Measurements from ENCODE around the gene MOSPD3. TPM values are rescaled to one million over a fixed set of nuclear protein-coding genes. Genes with fewer than 3 reads are reported as not detected.

The MOSPD3 gene
- total RNA-seq, 1 experiment from 2014 or later = 9.7 TPM

DNA sequence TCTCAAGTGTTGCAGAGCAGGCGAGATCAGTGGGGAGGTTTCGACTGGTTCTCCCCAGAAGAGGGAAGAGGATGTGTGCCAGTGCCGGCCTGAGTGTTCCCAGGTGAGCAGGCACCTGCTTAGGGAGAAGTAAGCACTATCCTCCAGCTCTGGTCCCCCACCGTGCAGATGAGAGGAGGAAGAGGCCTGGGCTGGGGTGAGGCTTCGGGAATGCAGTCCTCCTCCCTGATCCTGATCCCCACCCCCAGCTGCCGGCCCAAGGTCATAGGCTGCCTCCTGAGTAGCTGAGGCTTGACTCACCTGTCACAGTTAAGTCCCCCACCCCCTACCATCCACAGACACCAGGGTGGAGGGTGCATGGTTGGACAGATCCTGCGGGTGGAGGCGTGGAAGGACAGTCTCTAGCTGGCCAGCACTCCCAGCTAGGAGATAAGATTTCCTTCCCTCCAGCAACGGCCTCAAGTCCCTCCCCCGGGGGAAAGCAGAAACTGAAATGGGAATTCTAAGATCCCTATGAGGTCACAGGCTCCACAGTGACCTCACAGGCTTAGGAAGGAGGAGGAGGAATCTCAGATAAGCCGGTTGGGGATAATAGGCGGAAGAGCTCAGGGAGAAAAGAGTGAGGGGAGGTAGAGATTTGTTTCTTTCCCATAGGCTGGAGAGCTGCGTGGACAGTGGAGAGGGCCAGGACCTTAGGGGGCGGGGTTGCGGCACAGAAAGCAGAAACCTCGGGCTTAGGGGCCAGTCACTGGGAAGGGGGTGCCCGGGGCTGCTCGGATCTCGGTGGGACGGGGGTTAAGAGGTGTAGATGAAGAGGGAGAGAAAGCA lies 27.4 kb upstream of the MOSPD3 start:
- peak overlapping the region; percentile 97 for H3K9ac ChIP-seq (ENCODE audit: low read length)
- H3K4me1 ChIP-seq (ENCODE audit: low read length) = peaks cover 32% of the 10 kb centered on the region
- peak overlapping the region; percentile 95 for H3K4me3 ChIP-seq (ENCODE audit: low read length)
- H3K9me2 ChIP-seq (replicated peaks; ENCODE audit: insufficient read depth, low read length) = no peaks in the 10 kb centered on the region
- H3K36me3 ChIP-seq (ENCODE audit: insufficient read depth, low read length) = no peaks in the 10 kb centered on the region
- no peaks in the 10 kb centered on the region for H3K9me3 ChIP-seq (ENCODE audit: low read length)
- H4K20me1 ChIP-seq (ENCODE audit: insufficient read depth, low read depth, low read length) = no peaks in the 10 kb centered on the region; the same call in 1 of the 2 replicates
- no peak overlapping the region for H2AFZ ChIP-seq (ENCODE audit: low read length)
- DNase-seq = peak; percentile 56
- peak overlapping the region; percentile 97 for H3K4me2 ChIP-seq (ENCODE audit: low read depth, low read length, poor library complexity, severe bottlenecking)
- H3K27ac ChIP-seq (ENCODE audit: low read length) = peak overlapping the region; percentile 89
- peaks cover 21% of the 10 kb centered on the region for H3K79me2 ChIP-seq (ENCODE audit: low read length)
- H3K27me3 ChIP-seq (ENCODE audit: low read length) = no peaks in the 10 kb centered on the region

DNA sequence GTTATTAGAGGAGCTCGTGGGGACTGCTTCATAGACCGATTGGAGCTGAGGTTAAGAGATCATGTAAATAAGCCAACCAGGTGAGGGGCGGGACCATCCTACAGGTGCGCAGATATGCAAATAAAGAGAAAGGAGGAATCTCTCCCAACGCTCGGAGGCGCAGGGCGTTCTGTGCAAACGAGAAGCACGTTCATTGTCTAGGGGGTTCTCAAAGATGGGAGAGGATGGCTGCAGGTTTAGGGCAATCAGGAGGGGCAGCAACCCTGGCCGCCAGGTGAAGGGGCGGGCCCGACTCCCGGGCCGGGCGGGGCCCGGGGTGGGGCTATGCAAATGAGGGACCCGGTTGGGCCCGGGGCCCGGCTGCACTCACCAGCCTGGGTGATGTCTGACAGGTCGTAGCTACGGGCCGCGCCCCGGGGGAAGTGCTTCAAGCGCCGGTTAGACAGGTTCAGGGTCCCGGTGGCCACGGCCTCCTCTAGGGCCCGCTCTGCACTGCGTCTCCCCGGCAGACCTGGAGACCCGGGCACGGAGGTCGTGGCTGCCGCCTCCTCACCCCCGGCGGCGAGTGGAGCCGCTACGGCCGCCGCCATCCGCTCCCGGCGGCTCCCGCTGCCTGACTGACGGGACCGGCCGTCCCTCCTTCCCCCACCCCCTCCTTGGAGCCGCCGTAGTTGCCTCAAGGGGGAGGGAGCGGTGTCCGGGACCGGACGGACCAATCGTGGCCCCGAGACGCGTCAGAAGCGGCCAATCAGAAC lies 26.7 kb upstream of the MOSPD3 start, which contains the start of gene LRCH4:
TSS of gene LRCH4 (minus strand) at position 619 of the 755 bp plus-strand sequence. CDS start at position 590, 29 bp downstream.
- DNase-seq = peak; percentile 77
- H2AFZ ChIP-seq (ENCODE audit: low read length) = peak within 1 kb of the TSS; percentile 84
- no peaks in the 10 kb centered on the region; the same call in 1 of the 2 replicates for H4K20me1 ChIP-seq (ENCODE audit: insufficient read depth, low read depth, low read length)
- peaks cover 21% of the 10 kb centered on the region for H3K79me2 ChIP-seq (ENCODE audit: low read length)
- peak within 1 kb of the TSS; percentile 97 for H3K9ac ChIP-seq (ENCODE audit: low read length)
- peaks cover 32% of the 10 kb centered on the region for H3K4me1 ChIP-seq (ENCODE audit: low read length)
- H3K27ac ChIP-seq (ENCODE audit: low read length) = peak within 1 kb of the TSS; percentile 89
- no peaks in the 10 kb centered on the region for H3K27me3 ChIP-seq (ENCODE audit: low read length)
- peak within 1 kb of the TSS; percentile 97 for H3K4me2 ChIP-seq (ENCODE audit: low read depth, low read length, poor library complexity, severe bottlenecking)
- H3K9me3 ChIP-seq (ENCODE audit: low read length) = no peaks in the 10 kb centered on the region
- no peaks in the 10 kb centered on the region for H3K36me3 ChIP-seq (ENCODE audit: insufficient read depth, low read length)
- H3K4me3 ChIP-seq (ENCODE audit: low read length) = peak within 1 kb of the TSS; percentile 95
- no peaks in the 10 kb centered on the region for H3K9me2 ChIP-seq (replicated peaks; ENCODE audit: insufficient read depth, low read length)

DNA sequence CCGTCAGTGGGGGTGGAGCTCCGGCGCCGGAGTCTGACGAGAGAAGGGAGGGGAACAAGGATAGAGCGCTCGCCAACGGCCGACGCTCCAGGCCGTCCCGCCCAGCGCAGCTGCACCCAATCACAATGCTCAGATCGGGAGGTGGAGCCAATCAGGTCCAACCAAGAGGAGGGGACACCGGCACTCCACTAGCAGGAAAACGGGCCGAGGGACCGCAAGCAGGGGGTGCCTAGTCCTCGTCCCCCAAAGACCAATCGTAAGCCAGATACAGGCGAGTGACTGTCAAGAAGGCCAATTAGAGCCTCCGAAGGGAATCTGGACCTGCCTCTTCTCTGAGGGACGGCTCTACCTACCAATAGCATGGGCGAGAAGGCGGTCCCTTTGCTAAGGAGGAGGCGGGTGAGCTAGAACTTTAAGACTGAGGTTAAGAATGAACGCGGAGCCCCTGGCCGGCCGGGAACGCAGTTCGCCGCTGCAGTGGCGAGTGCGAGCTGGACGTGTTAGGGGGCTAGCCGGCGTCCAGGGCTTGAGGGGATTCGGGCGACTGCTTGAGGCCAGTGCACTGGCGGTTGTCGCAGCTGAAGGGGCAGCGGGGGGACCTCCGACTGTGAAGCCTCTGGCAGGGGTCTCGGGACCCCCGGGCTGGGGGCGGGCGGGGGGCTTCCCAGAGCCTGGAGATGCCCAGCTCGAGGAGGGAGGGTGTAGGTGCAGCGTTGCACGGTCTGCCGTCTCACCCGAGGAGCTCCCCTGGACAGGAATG lies 25.9 kb upstream of the MOSPD3 start, which contains the start of gene FBXO24:
TSS of gene FBXO24 (plus strand) at position 63 of the 760 bp plus-strand sequence. CDS start at position 361, 298 bp downstream.
- peaks cover 21% of the 10 kb centered on the region for H3K79me2 ChIP-seq (ENCODE audit: low read length)
- H3K27me3 ChIP-seq (ENCODE audit: low read length) = no peaks in the 10 kb centered on the region
- H3K4me1 ChIP-seq (ENCODE audit: low read length) = peaks cover 32% of the 10 kb centered on the region
- no peaks in the 10 kb centered on the region for H3K36me3 ChIP-seq (ENCODE audit: insufficient read depth, low read length)
- no peaks in the 10 kb centered on the region for H3K9me2 ChIP-seq (replicated peaks; ENCODE audit: insufficient read depth, low read length)
- H4K20me1 ChIP-seq (ENCODE audit: insufficient read depth, low read depth, low read length) = no peaks in the 10 kb centered on the region; the same call in 1 of the 2 replicates
- peak within 1 kb of the TSS; percentile 97 for H3K4me2 ChIP-seq (ENCODE audit: low read depth, low read length, poor library complexity, severe bottlenecking)
- peak; percentile 100 for DNase-seq
- H3K9ac ChIP-seq (ENCODE audit: low read length) = peak within 1 kb of the TSS; percentile 97
- H3K4me3 ChIP-seq (ENCODE audit: low read length) = peak within 1 kb of the TSS; percentile 95
- H3K27ac ChIP-seq (ENCODE audit: low read length) = peak within 1 kb of the TSS; percentile 89
- H2AFZ ChIP-seq (ENCODE audit: low read length) = peak within 1 kb of the TSS; percentile 84
- H3K9me3 ChIP-seq (ENCODE audit: low read length) = no peaks in the 10 kb centered on the region

DNA sequence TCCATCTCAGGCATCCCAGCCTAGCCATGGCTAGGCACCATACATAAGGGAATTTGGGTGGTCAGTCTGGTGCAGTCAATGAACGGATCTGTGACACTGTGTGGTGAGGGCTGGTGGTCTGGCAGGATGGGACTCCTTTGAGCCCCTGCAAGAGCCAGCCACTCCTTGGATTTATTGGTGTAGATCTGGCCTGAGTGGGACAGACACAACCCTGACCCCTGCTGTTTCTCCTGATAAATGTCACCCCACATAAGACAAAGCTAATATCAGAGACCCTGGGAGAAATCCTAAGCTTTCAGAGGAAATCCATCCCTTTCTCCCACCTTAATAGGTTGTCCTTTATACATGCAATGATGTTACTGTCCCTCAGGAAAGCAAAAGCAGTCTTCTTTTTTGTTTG lies 23.9 kb upstream of the MOSPD3 start:
- H3K4me3 ChIP-seq (ENCODE audit: low read length) = no peak overlapping the region
- H3K36me3 ChIP-seq (ENCODE audit: insufficient read depth, low read length) = no peaks in the 10 kb centered on the region
- no peaks in the 10 kb centered on the region for H3K27me3 ChIP-seq (ENCODE audit: low read length)
- H3K27ac ChIP-seq (ENCODE audit: low read length) = no peak overlapping the region
- H3K9me2 ChIP-seq (replicated peaks; ENCODE audit: insufficient read depth, low read length) = no peaks in the 10 kb centered on the region
- no peaks in the 10 kb centered on the region; the same call in 1 of the 2 replicates for H4K20me1 ChIP-seq (ENCODE audit: insufficient read depth, low read depth, low read length)
- DNase-seq = no peak
- H3K9me3 ChIP-seq (ENCODE audit: low read length) = no peaks in the 10 kb centered on the region
- H3K9ac ChIP-seq (ENCODE audit: low read length) = no peak overlapping the region
- no peak overlapping the region for H2AFZ ChIP-seq (ENCODE audit: low read length)
- peaks cover 15% of the 10 kb centered on the region for H3K79me2 ChIP-seq (ENCODE audit: low read length)
- H3K4me1 ChIP-seq (ENCODE audit: low read length) = peaks cover 26% of the 10 kb centered on the region
- H3K4me2 ChIP-seq (ENCODE audit: low read depth, low read length, poor library complexity, severe bottlenecking) = no peak overlapping the region

DNA sequence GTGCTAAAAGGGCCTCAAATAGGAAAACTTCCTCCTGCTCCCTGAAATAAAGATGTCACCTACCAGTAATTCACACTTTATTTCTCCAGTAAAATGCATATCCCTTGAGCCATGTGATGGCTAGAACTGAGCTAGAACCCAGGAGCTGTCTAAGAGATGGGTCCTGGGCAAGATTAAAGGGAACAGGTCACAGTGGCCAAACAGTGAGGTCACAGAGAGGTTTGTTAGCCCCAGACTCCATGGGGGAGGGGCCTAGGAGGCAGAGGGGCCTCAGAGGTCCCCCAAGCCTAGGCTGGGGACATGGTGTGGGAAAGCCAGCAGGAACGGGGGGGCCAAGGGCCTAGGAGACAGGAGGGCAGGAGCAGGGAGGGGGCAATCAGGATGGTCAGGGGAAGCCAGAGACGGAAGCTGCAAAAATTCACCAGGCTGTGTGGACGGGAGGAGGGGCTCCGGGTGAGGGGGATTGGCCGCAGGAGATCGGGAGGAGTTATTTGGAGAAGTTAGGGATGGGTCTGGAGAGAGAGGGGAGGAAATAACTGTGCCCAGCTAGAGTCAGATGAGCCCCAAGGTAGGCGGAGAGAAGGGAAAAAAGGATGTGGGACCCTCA lies 22.9 kb upstream of the MOSPD3 start:
- Histone ChIP-seq H3K27me3 (ENCODE audit: low read length) (no peaks in the 10 kb centered on the region), H3K4me1 (ENCODE audit: low read length) (peaks cover 16% of the 10 kb centered on the region), H3K79me2 (ENCODE audit: low read length) (peaks cover 12% of the 10 kb centered on the region), H2AFZ (ENCODE audit: low read length) (no peak overlapping the region), H3K9ac (ENCODE audit: low read length) (no peak overlapping the region), H3K4me3 (ENCODE audit: low read length) (no peak overlapping the region), H4K20me1 (ENCODE audit: insufficient read depth, low read depth, low read length) (no peaks in the 10 kb centered on the region; the same call in 1 of the 2 replicates), H3K4me2 (ENCODE audit: low read depth, low read length, poor library complexity, severe bottlenecking) (no peak overlapping the region), H3K36me3 (ENCODE audit: insufficient read depth, low read length) (no peaks in the 10 kb centered on the region), H3K9me2 (replicated peaks; ENCODE audit: insufficient read depth, low read length) (no peaks in the 10 kb centered on the region), H3K27ac (ENCODE audit: low read length) (no peak overlapping the region), H3K9me3 (ENCODE audit: low read length) (no peaks in the 10 kb centered on the region)
- DNase-seq = no peak

DNA sequence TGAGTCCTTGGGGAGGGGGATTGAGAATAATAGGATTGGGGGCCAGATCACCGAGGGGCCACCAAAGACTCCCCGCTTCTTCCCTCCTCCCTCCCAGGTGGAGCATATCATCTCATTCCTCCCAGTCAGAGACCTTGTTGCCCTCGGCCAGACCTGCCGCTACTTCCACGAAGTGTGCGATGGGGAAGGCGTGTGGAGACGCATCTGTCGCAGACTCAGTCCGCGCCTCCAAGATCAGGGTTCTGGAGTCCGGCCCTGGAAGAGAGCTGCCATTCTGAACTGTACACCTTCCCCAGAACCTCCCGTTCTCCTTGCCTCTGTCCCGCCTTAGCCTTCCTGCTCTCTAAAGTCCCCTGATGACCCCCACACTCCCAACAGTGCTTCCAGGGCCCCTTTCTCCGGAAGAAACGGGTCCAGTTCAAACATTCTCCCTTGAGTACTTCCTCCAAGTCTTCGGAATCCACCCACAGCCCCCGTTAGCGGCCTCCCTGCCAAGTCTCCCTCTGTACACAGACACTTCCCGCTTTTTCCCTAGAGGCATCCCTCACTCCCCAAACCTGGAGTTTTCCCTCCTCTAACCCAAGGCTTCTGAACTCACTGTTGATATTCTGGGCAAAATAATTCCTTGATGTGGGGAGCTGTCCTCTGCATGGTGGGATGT lies 22.1 kb upstream of the MOSPD3 start:
- no peak for DNase-seq
- Histone ChIP-seq H3K27ac (ENCODE audit: low read length) (no peak overlapping the region), H3K4me1 (ENCODE audit: low read length) (peaks cover 9% of the 10 kb centered on the region; the same call in 1 of the 2 replicates), H3K27me3 (ENCODE audit: low read length) (no peaks in the 10 kb centered on the region), H3K9me2 (replicated peaks; ENCODE audit: insufficient read depth, low read length) (no peaks in the 10 kb centered on the region), H3K4me2 (ENCODE audit: low read depth, low read length, poor library complexity, severe bottlenecking) (no peak overlapping the region), H4K20me1 (ENCODE audit: insufficient read depth, low read depth, low read length) (no peaks in the 10 kb centered on the region; the same call in 1 of the 2 replicates), H3K36me3 (ENCODE audit: insufficient read depth, low read length) (no peaks in the 10 kb centered on the region), H3K79me2 (ENCODE audit: low read length) (peaks cover 4% of the 10 kb centered on the region), H3K9ac (ENCODE audit: low read length) (no peak overlapping the region), H2AFZ (ENCODE audit: low read length) (no peak overlapping the region), H3K9me3 (ENCODE audit: low read length) (no peaks in the 10 kb centered on the region), H3K4me3 (ENCODE audit: low read length) (no peak overlapping the region)

DNA sequence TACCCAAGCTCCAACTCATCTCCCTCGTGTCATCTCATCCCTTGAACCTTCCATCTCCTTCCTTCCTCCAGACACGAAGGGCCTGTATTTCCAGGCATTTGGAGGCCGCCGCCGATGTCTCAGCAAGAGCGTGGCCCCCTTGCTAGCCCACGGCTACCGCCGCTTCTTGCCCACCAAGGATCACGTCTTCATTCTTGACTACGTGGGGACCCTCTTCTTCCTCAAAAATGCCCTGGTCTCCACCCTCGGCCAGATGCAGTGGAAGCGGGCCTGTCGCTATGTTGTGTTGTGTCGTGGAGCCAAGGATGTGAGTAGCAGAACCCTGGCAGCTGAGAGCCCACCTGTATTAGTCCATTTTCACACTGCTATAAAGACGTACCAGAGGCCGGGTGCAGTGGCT lies 20.7 kb upstream of the MOSPD3 start:
- H3K9me2 ChIP-seq (replicated peaks; ENCODE audit: insufficient read depth, low read length) = no peaks in the 10 kb centered on the region
- H3K27ac ChIP-seq (ENCODE audit: low read length) = no peak overlapping the region
- peaks cover 5% of the 10 kb centered on the region; the same call in 1 of the 2 replicates for H3K4me1 ChIP-seq (ENCODE audit: low read length)
- no peaks in the 10 kb centered on the region for H4K20me1 ChIP-seq (ENCODE audit: insufficient read depth, low read depth, low read length)
- H3K79me2 ChIP-seq (ENCODE audit: low read length) = no peaks in the 10 kb centered on the region
- H3K36me3 ChIP-seq (ENCODE audit: insufficient read depth, low read length) = no peaks in the 10 kb centered on the region
- H3K4me3 ChIP-seq (ENCODE audit: low read length) = no peak overlapping the region
- H3K9ac ChIP-seq (ENCODE audit: low read length) = no peak overlapping the region
- H3K27me3 ChIP-seq (ENCODE audit: low read length) = no peaks in the 10 kb centered on the region
- DNase-seq = no peak
- no peak overlapping the region for H2AFZ ChIP-seq (ENCODE audit: low read length)
- H3K4me2 ChIP-seq (ENCODE audit: low read depth, low read length, poor library complexity, severe bottlenecking) = no peak overlapping the region
- H3K9me3 ChIP-seq (ENCODE audit: low read length) = no peaks in the 10 kb centered on the region
